AML-193 (cell line): ENCODE measurements around the gene FRG1.
"Not testable (repeated sequence)": the region's sequence is repeated elsewhere in the genome, so short reads cannot be mapped to it uniquely, and the experiment has no call there.

Experiments
- DNase-seq, 2 experiments: peaks; one replicate each; lab custom pipeline; 2025; lab: John Stamatoyannopoulos, UW

The FRG1 gene

GRCh38 chr4:189985651-189986243 is 45.1 kb downstream of the FRG1 start:
- DNase-seq: not testable (repeated sequence)

DNA sequence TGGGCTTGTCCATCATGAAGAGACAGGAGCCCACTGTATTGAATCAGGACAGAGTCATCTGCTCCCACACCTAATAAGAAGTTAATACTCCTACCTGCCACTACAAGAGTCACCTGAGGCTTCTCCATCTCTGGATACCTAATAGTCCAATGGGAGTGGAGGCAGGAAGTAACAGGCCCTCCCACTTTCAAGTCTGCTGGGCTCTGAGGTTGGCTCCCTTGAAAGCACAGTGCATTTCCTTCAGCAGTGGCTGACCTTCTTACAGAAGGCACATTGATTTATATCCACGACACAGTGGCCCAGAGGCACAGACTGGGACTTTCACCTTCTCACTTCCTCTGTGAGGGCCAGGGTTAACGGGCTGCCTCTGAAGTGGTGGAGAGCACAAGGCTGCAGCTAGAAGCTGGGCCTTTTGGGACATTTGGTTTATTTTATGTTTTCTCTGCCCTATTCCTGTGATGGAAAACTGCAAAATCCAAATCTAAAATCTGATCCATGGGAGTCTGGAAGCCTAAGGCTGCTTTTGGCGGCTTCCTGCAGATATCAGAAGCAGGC is 48.3 kb downstream of the FRG1 start:
- no peak for DNase-seq

GRCh38 chr4:189989941-189990340 is 49.3 kb downstream of the FRG1 start:
- not testable (repeated sequence) for DNase-seq
